ENCODE data around the gene CHDH. TPM values are rescaled to one million over a fixed set of nuclear protein-coding genes. Genes with fewer than 3 reads are reported as not detected.
A peak's percentile ranks its signal among the peaks of the same experiment; 100 is the strongest.

Gene CHDH
- total and polyA plus RNA-seq, 11 donors: 0.69 to 13.2 (median 4.9) TPM

GRCh38 chr3:53780171-53780570, 66.0 kb downstream of the CHDH start:
- intact Hi-C loops (cut with DNase I): no loop called here
- no peak for TF ChIP-seq POLR2A (IDR thresholded peaks at IDR 0.05)
- TF ChIP-seq, protein P1, sequence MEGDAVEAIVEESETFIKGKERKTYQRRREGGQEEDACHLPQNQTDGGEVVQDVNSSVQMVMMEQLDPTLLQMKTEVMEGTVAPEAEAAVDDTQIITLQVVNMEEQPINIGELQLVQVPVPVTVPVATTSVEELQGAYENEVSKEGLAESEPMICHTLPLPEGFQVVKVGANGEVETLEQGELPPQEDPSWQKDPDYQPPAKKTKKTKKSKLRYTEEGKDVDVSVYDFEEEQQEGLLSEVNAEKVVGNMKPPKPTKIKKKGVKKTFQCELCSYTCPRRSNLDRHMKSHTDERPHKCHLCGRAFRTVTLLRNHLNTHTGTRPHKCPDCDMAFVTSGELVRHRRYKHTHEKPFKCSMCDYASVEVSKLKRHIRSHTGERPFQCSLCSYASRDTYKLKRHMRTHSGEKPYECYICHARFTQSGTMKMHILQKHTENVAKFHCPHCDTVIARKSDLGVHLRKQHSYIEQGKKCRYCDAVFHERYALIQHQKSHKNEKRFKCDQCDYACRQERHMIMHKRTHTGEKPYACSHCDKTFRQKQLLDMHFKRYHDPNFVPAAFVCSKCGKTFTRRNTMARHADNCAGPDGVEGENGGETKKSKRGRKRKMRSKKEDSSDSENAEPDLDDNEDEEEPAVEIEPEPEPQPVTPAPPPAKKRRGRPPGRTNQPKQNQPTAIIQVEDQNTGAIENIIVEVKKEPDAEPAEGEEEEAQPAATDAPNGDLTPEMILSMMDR (IDR thresholded peaks at IDR 0.05): no peak
- DNase-seq: no peak
- Histone ChIP-seq H3K9me3 (no peaks in the 10 kb centered on the region), H3K4me1 (no peaks in the 10 kb centered on the region), H3K27me3 (no peaks in the 10 kb centered on the region), H3K36me3 (no peaks in the 10 kb centered on the region), H3K27ac (no peak overlapping the region), H3K4me3 (no peak overlapping the region)
- no peak for ATAC-seq
- WGBS, 4 donors: 73 to 87% (median 78%) methylated on average over 4 of the region's 4 CpGs

DNA sequence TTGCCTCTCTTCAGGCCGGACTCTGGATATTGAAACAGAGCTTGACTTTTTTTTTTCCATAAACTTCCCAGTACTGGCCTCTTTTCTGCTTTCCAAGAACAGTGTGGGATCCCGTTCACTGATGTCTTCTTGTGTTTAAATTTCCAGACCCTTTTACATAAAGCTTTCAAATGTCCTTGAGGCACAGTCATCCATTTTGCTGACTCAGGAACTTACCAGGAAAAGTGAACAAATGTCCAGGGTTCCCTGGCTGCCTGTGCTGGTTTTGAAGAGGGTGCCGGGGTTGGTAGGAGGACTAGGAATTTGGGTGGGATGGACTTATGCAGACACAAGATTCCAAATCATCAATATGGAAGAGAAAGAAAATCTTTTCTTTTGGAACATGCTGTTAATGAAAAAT, 68.1 kb downstream of the CHDH start:
- intact Hi-C loops (cut with DNase I): no loop called here
- Histone ChIP-seq H3K9me3 (no peaks in the 10 kb centered on the region), H3K4me3 (no peak overlapping the region), H3K27ac (no peak overlapping the region), H3K36me3 (no peaks in the 10 kb centered on the region), H3K4me1 (peaks cover 0 to 6% (median 0%) of the 10 kb centered on the region in 12 donors), H3K27me3 (no peaks in the 10 kb centered on the region)
- ATAC-seq (no peak), DNase-seq (no peak)
- TF ChIP-seq, protein P1 (IDR thresholded peaks at IDR 0.05): no peak
- TF ChIP-seq POLR2A (IDR thresholded peaks at IDR 0.05): no peak
- WGBS, 4 donors: 88 to 93% (median 92%) methylated on average over 3 of the region's 3 CpGs

DNA sequence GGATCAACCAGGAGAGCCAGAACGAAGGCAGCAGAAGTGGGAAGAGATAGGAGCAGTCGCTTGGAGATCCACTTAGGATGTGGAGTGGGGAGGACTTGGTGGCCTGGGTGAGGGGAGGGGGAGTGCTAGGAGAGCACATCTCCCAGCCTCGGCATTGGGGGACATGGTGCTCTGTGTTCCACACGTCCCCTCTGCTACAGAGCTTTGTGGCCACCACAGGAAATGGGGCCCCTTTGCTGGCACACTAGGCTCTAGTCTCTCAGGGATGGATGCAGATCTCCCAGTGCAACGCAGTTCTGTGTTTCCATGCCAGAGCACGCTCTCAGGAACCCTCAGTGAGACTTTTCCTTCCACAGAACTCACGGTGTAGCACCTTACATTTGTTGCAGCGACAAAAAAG, 68.8 kb downstream of the CHDH start:
- H3K9me3 ChIP-seq: no peaks in the 10 kb centered on the region
- no peak for ATAC-seq
- H3K27ac ChIP-seq: no peak overlapping the region
- H3K4me1 ChIP-seq: peaks cover 0 to 6% (median 0%) of the 10 kb centered on the region in 12 donors
- H3K36me3 ChIP-seq: no peaks in the 10 kb centered on the region
- TF ChIP-seq, protein P1 (IDR thresholded peaks at IDR 0.05): no peak
- TF ChIP-seq POLR2A (IDR thresholded peaks at IDR 0.05): no peak
- WGBS, 4 donors: 83 to 95% (median 88%) methylated on average over 8 of the region's 8 CpGs
- no peaks in the 10 kb centered on the region for H3K27me3 ChIP-seq
- no peak for DNase-seq
- H3K4me3 ChIP-seq: no peak overlapping the region
- intact Hi-C loops (cut with DNase I): no loop called here

GRCh38 chr3:53776494-53777101, 69.6 kb downstream of the CHDH start:
- H3K36me3 ChIP-seq: no peaks in the 10 kb centered on the region
- 61 to 80% (median 72%) methylated on average over 9 of the region's 9 CpGs for WGBS, 4 donors
- H3K27ac ChIP-seq: no peak overlapping the region
- H3K27me3 ChIP-seq: peaks cover 0 to 4% (median 0%) of the 10 kb centered on the region in 9 donors
- no peaks in the 10 kb centered on the region for H3K9me3 ChIP-seq
- DNase-seq (no peak), ATAC-seq (peak in 1 of 4 donors; percentile 28)
- H3K4me3 ChIP-seq: no peak overlapping the region
- intact Hi-C loops (cut with DNase I): no loop called here
- H3K4me1 ChIP-seq: peaks cover 0 to 6% (median 0%) of the 10 kb centered on the region in 12 donors
- TF ChIP-seq, protein P1 (IDR thresholded peaks at IDR 0.05): no peak
- TF ChIP-seq POLR2A (IDR thresholded peaks at IDR 0.05): no peak

Data from heart left ventricle (tissue), 16 donors.